ENCODE measurements around the gene C2CD2.

GRCh38 chr21:41943851-41944250 is 10.0 kb downstream of the C2CD2 start:
- no peak for TF ChIP-seq POLR2A (IDR thresholded peaks at IDR 0.05)
- TF ChIP-seq, protein P1, sequence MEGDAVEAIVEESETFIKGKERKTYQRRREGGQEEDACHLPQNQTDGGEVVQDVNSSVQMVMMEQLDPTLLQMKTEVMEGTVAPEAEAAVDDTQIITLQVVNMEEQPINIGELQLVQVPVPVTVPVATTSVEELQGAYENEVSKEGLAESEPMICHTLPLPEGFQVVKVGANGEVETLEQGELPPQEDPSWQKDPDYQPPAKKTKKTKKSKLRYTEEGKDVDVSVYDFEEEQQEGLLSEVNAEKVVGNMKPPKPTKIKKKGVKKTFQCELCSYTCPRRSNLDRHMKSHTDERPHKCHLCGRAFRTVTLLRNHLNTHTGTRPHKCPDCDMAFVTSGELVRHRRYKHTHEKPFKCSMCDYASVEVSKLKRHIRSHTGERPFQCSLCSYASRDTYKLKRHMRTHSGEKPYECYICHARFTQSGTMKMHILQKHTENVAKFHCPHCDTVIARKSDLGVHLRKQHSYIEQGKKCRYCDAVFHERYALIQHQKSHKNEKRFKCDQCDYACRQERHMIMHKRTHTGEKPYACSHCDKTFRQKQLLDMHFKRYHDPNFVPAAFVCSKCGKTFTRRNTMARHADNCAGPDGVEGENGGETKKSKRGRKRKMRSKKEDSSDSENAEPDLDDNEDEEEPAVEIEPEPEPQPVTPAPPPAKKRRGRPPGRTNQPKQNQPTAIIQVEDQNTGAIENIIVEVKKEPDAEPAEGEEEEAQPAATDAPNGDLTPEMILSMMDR (IDR thresholded peaks at IDR 0.05), result no peak

Data from tibial nerve (tissue), 3 donors.